HepG2 (cell line): ENCODE measurements around the gene GARIN5A. TPM values are rescaled to one million over a fixed set of nuclear protein-coding genes. Genes with fewer than 3 reads are reported as not detected.

Experiments
- ATAC-seq: fragments of 200-7000 bp; cut with Tn5 transposase; 3 replicates; pipeline ENCODE4 v1.9.1; 2020; ENCODE audit warnings: mild to moderate bottlenecking, moderate library complexity
- BruUV-seq: library from RNA; stranded (reverse); fragments of 400-500 nt; replicated peaks from 2 replicates; lab custom pipeline; 2021; lab: Mats Ljungman, UMichigan
- CTCF ChIA-PET: fragments of 300-600 bp; formaldehyde crosslinking; extraction: SDS; loops from one replicate; lab custom pipeline; 2021; ENCODE audit warnings: low total read pairs, inconsistent platforms, low intra/inter-chr PET ratio; lab: Yijun Ruan, JAX
- POLR2A ChIA-PET: fragments of 350-600 bp; sonication (Branson Sonifier 250); formaldehyde crosslinking; loops from one replicate; lab custom pipeline; 2020; ENCODE audit warnings: antibody characterized with exemption, inconsistent platforms; lab: Yijun Ruan, JAX
- DNase-seq: peaks from one replicate; pipeline ENCODE4 v3.0.0-alpha.2; 2015; ENCODE audit warnings: low spot score
- FAIRE-seq: peaks from 3 replicates; lab custom pipeline; 2011; peaks lifted over from hg19 to GRCh38; lab: Jason Lieb, UNC
- H2AFZ ChIP-seq: one replicate; pipeline ENCODE4 v1.6.1; 2011; ENCODE audit warnings: low read length, inconsistent platforms
- H3K27ac ChIP-seq: fragments of 300-600 bp; 3 replicates; pipeline ENCODE4 v1.8.0; 2011; ENCODE audit warnings: mixed run types, mild to moderate bottlenecking, mixed read lengths, low read length, inconsistent platforms; ENCODE audit not compliant: insufficient read depth; ENCODE audit errors: extremely low read length
- H3K27me3 ChIP-seq, 2 experiments: fragments of 200-600 bp in 1 of 2; 2 replicates in 1 of 2; 3 replicates in 1 of 2; pipeline versions ENCODE4 v1.6.0 to v1.8.0; 2011; ENCODE audit warnings: low read length in 2 of 2, mild to moderate bottlenecking in 2 of 2, moderate library complexity in 2 of 2, inconsistent platforms in 1 of 2; ENCODE audit not compliant: insufficient read depth in 2 of 2, control insufficient read depth in 1 of 2
- H3K36me3 ChIP-seq, 2 experiments: fragments of 200-600 bp in 1 of 2; replicated peaks in 1 of 2; 2 replicates in 1 of 2; 3 replicates in 1 of 2; pipeline versions ENCODE4 v1.5.1 to v1.8.0; 2011; ENCODE audit warnings: low read length in 2 of 2, inconsistent platforms in 1 of 2; ENCODE audit not compliant: insufficient read depth in 2 of 2, control insufficient read depth in 1 of 2
- H3K4me1 ChIP-seq: 2 replicates; pipeline ENCODE4 v1.5.1; 2012; ENCODE audit warnings: low read length, inconsistent platforms; ENCODE audit not compliant: insufficient read depth
- H3K4me2 ChIP-seq: 2 replicates; pipeline ENCODE4 v1.6.0; 2011; ENCODE audit warnings: low read depth, low read length, inconsistent platforms
- H3K4me3 ChIP-seq, 3 experiments: fragments of 200-600 bp in 1 of 3; sonication (generic), shearing (Covaris generic) in 1 of 3; replicated peaks in 1 of 3; 2 replicates each; pipeline ENCODE4 v1.5.1; 2011 to 2016; ENCODE audit warnings: low read length in 3 of 3, inconsistent platforms in 2 of 3, low read depth in 2 of 3, mild to moderate bottlenecking in 2 of 3, control low read depth in 1 of 3, mixed read lengths in 1 of 3; ENCODE audit not compliant: insufficient read depth in 1 of 3
- H3K79me2 ChIP-seq: one replicate; pipeline ENCODE4 v1.6.1; 2011; ENCODE audit warnings: low read length, inconsistent platforms; ENCODE audit not compliant: insufficient read depth
- H3K9ac ChIP-seq: 2 replicates; pipeline ENCODE4 v1.6.0; 2011; ENCODE audit warnings: mild to moderate bottlenecking, low read depth, low read length, inconsistent platforms; ENCODE audit not compliant: insufficient read depth
- H3K9me3 ChIP-seq: 2 replicates; pipeline ENCODE4 v1.5.1; 2012; ENCODE audit warnings: mild to moderate bottlenecking, low read length
- H4K20me1 ChIP-seq: 2 replicates; pipeline ENCODE4 v1.6.0; 2011; ENCODE audit warnings: inconsistent platforms, mild to moderate bottlenecking, low read length, moderate library complexity; ENCODE audit not compliant: insufficient read depth
- CENPT ChIP-seq: sonication (generic); formaldehyde crosslinking; IDR thresholded peaks from 2 replicates; pipeline ENCODE4 v1.8.0; 2022; ENCODE audit warnings: low read depth, mild to moderate bottlenecking, moderate library complexity, missing genetic modification reagents
- CERS6 ChIP-seq: sonication (generic); formaldehyde crosslinking; IDR thresholded peaks from 2 replicates; pipeline ENCODE4 v1.5.0; 2020; ENCODE audit warnings: missing genetic modification reagents
- DNMT1 ChIP-seq: sonication (generic); formaldehyde crosslinking; IDR thresholded peaks from 2 replicates; pipeline ENCODE4 v1.5.1; 2020; ENCODE audit warnings: mild to moderate bottlenecking, missing genetic modification reagents
- HDAC2 ChIP-seq: sonication (generic); formaldehyde crosslinking; IDR thresholded peaks from 2 replicates; pipeline ENCODE4 v1.4.0; 2020; ENCODE audit warnings: missing genetic modification reagents
- HIVEP1 ChIP-seq: sonication (generic); formaldehyde crosslinking; IDR thresholded peaks from 2 replicates; pipeline ENCODE4 v1.4.0; 2020; ENCODE audit warnings: mild to moderate bottlenecking, missing genetic modification reagents
- MIER2 ChIP-seq: IDR thresholded peaks from 2 replicates; pipeline ENCODE4 v1.6.1; 2016; ENCODE audit warnings: missing biosample characterization, missing genetic modification reagents
- PAXIP1 ChIP-seq: sonication (generic); formaldehyde crosslinking; conservative IDR thresholded peaks from 2 replicates; pipeline ENCODE4 v1.4.0; 2020; ENCODE audit warnings: mild to moderate bottlenecking, missing genetic modification reagents, moderate library complexity
- PCBP1 ChIP-seq: fragments of 200-400 bp; formaldehyde crosslinking; IDR thresholded peaks from 2 replicates; pipeline ENCODE4 v1.6.1; 2017; ENCODE audit warnings: mild to moderate bottlenecking, low read depth, low read length, borderline replicate concordance
- PHF8 ChIP-seq: sonication (generic); formaldehyde crosslinking; IDR thresholded peaks from 2 replicates; pipeline ENCODE4 v1.5.0; 2020; ENCODE audit warnings: missing genetic modification reagents
- UBTF ChIP-seq: sonication (generic); formaldehyde crosslinking; IDR thresholded peaks from 2 replicates; pipeline ENCODE4 v1.4.0; 2020; ENCODE audit warnings: mild to moderate bottlenecking, missing genetic modification reagents
- ZEB1 ChIP-seq: IDR thresholded peaks from 2 replicates; pipeline ENCODE4 v1.6.1; 2012; ENCODE audit warnings: mild to moderate bottlenecking, low read depth, inconsistent platforms; ENCODE audit not compliant: insufficient replicate concordance
- ZMYM4 ChIP-seq: sonication (generic); formaldehyde crosslinking; IDR thresholded peaks from 2 replicates; pipeline ENCODE4 v1.8.1; 2023; ENCODE audit warnings: mild to moderate bottlenecking, missing genetic modification reagents
- ZNF12 ChIP-seq: sonication (generic); formaldehyde crosslinking; IDR thresholded peaks from 2 replicates; pipeline ENCODE4 v1.5.0; 2020; ENCODE audit warnings: missing genetic modification reagents
- ZNF605 ChIP-seq: sonication (generic); formaldehyde crosslinking; IDR thresholded peaks from 2 replicates; pipeline ENCODE4 v1.8.0; 2022; ENCODE audit warnings: mild to moderate bottlenecking, missing genetic modification reagents
- ZNF644 ChIP-seq: IDR thresholded peaks from 2 replicates; pipeline ENCODE4 v1.6.1; 2016; ENCODE audit warnings: low read depth
- ZNF691 ChIP-seq: sonication (generic); formaldehyde crosslinking; IDR thresholded peaks from 2 replicates; pipeline ENCODE4 v1.4.0; 2020; ENCODE audit warnings: missing genetic modification reagents, low read depth, mild to moderate bottlenecking, borderline replicate concordance
- WGBS: methylation state at CpG from one replicate; pipeline ENCODE4 v1.1.6; 2017; ENCODE audit warnings: low lambda C conversion rate; 5-methylcytosine and 5-hydroxymethylcytosine counted together
- in situ Hi-C: cut with HindIII; loops from 2 replicates; pipeline ENCODE4 v1.10.0; 2017; ENCODE audit warnings: low pct_unique_long_range_greater_than_20kb; ENCODE audit not compliant: extremely low pct_ligation_motif_present
- intact Hi-C: fragments of 100-400 bp; cut with micrococcal nuclease; formaldehyde crosslinking; loops from one replicate; pipeline ENCODE4 v1.10.0; 2022; ENCODE audit not compliant: unreplicated experiment
- polyA plus RNA-seq, 8 experiments: library from polyadenylated mRNA; depleted of rRNA in 3 of 8; stranded (reverse) in 7 of 8; unstranded in 1 of 8; fragments of >200 nt; fragmentation: Illumina TruSeq in 4 of 8; extraction: Trizol in 4 of 8; gene quantifications; 2 replicates each; pipeline versions ENCODE4 v1.2.1 to v1.2.3, GENCODE V29; 2011 to 2016; ENCODE audit warnings: low read depth in 4 of 8, missing spikeins in 1 of 8, mixed read lengths in 1 of 8; ENCODE audit not compliant: insufficient read depth in 1 of 8
- total RNA-seq, 5 experiments: library from RNA; depleted of rRNA; stranded (reverse); fragments of >200 nt; fragmentation: Illumina TruSeq; extraction: Trizol; gene quantifications; 2 replicates each; pipeline ENCODE4 v1.2.3, GENCODE V29; 2016; ENCODE audit warnings: low read depth in 1 of 5

GARIN5A gene
- total and polyA plus RNA-seq, 2 of the 13 experiments (the other 11 are each of a cell fraction or from before 2014, with no cell fraction given) = not detected

- intact Hi-C loops (no loop called here), in situ Hi-C loops (no loop called here)
- H3K4me3 ChIP-seq = peak overlapping the region in 1 of 3 experiments; percentile 12; a peak in 1 of 6 replicates
- ChIA-PET CTCF (no interaction called here), POLR2A (no interaction called here)
- no peaks in the 10 kb centered on the region for H4K20me1 ChIP-seq
- DNase-seq = peak; percentile 67
- no peaks in the 10 kb centered on the region for H3K36me3 ChIP-seq
- 52% methylated on average over 20 of the region's 30 CpGs for WGBS
- FAIRE-seq = no peak
- H3K27ac ChIP-seq = no peak overlapping the region
- no peaks in the 10 kb centered on the region for H3K79me2 ChIP-seq
- H3K4me1 ChIP-seq = peaks cover 11% of the 10 kb centered on the region
- H2AFZ ChIP-seq = no peak overlapping the region
- H3K27me3 ChIP-seq = peaks cover 4 to 16% of the 10 kb centered on the region in 2 experiments; a peak in 3 of 5 replicates
- BruUV-seq = no TSS peak
- ATAC-seq = peak; percentile 92
- peak overlapping the region; percentile 58 for H3K4me2 ChIP-seq
- no peaks in the 10 kb centered on the region for H3K9me3 ChIP-seq
- no peak overlapping the region for H3K9ac ChIP-seq
- TF ChIP-seq CERS6 (CRISPR knock-in tag) (no peak), HIVEP1 (CRISPR knock-in tag) (no peak), PCBP1 (0 out of 2 replicates have a peak, but pooled peaks have one; percentile 24), CENPT (CRISPR knock-in tag) (no peak), ZEB1 (no peak), ZNF644 (CRISPR knock-in tag) (no peak), ZNF605 (CRISPR knock-in tag) (no peak), ZMYM4 (CRISPR knock-in tag) (no peak), PAXIP1 (no peak), PHF8 (CRISPR knock-in tag) (no peak), ZNF691 (CRISPR knock-in tag) (no peak), HDAC2 (peak; percentile 23; the same call in 1 of the 2 replicates), MIER2 (CRISPR knock-in tag) (no peak), UBTF (CRISPR knock-in tag) (peak; percentile 53; the same call in 1 of the 2 replicates), ZNF12 (no peak), DNMT1 (CRISPR knock-in tag) (no peak)
These were observed 19.8 kb upstream of the GARIN5A start for GRCh38 chr19:50496189-50497021.
